GM18520 (cell line): Measurements from ENCODE around the gene LYPD6.
A peak's percentile ranks its signal among the peaks of the same experiment; 100 is the strongest.

Experiments used
- ATAC-seq: cut with Tn5 transposase; IDR thresholded peaks from one replicate; pipeline ENCODE4 v1.9.1; 2021; ENCODE audit not compliant: unreplicated experiment

The LYPD6 gene

GRCh38 chr2:149448315-149448714, 117.9 kb downstream of the LYPD6 start:
- no peak for ATAC-seq

GRCh38 chr2:149449017-149449416, 118.6 kb downstream of the LYPD6 start:
- no peak for ATAC-seq

- no peak for ATAC-seq
Measured at GRCh38 chr2:149451417-149452165, 121.2 kb downstream of the LYPD6 start.

GRCh38 chr2:149456285-149456684, 125.9 kb downstream of the LYPD6 start:
- no peak for ATAC-seq

GRCh38 chr2:149458502-149458901, 128.1 kb downstream of the LYPD6 start:
- ATAC-seq: no peak

- peak; percentile 89 for ATAC-seq
Measured at GRCh38 chr2:149463328-149464002, 133.1 kb downstream of the LYPD6 start.

- no peak for ATAC-seq
Measured at GRCh38 chr2:149464396-149464795, 134.0 kb downstream of the LYPD6 start.

- no peak for ATAC-seq
Measured at GRCh38 chr2:149465873-149466272, 135.5 kb downstream of the LYPD6 start.

- no peak for ATAC-seq
Measured at GRCh38 chr2:149466635-149467034, 136.2 kb downstream of the LYPD6 start.

GRCh38 chr2:149467436-149467835, 137.0 kb downstream of the LYPD6 start:
- no peak for ATAC-seq

- ATAC-seq: no peak
Measured at GRCh38 chr2:149468636-149469035, 138.2 kb downstream of the LYPD6 start.

- no peak for ATAC-seq
Measured at GRCh38 chr2:149470046-149470445, 139.7 kb downstream of the LYPD6 start.

GRCh38 chr2:149472413-149472812, 142.0 kb downstream of the LYPD6 start:
- ATAC-seq: no peak

- no peak for ATAC-seq
Measured at GRCh38 chr2:149473068-149473467, 142.7 kb downstream of the LYPD6 start.

- no peak for ATAC-seq
Measured at GRCh38 chr2:149473521-149473920, 143.1 kb downstream of the LYPD6 start.

- no peak for ATAC-seq
Measured at GRCh38 chr2:149483004-149483605, 152.7 kb downstream of the LYPD6 start.

GRCh38 chr2:149486664-149487063, 156.3 kb downstream of the LYPD6 start:
- no peak for ATAC-seq

- no peak for ATAC-seq
Measured at GRCh38 chr2:149487189-149487588, 156.8 kb downstream of the LYPD6 start.

GRCh38 chr2:149488706-149489440, 158.5 kb downstream of the LYPD6 start:
- ATAC-seq: no peak

GRCh38 chr2:149489452-149489851, 159.1 kb downstream of the LYPD6 start:
- no peak for ATAC-seq

GRCh38 chr2:149490296-149490695, 159.9 kb downstream of the LYPD6 start:
- ATAC-seq: no peak
